Ovary (tissue), 3 donors: ENCODE data around the gene IFIT2.

Source experiments
- POLR2A ChIP-seq: fragments of 450-650 bp; IDR thresholded peaks from one replicate; pipeline ENCODE4 v1.6.1; 2017; ENCODE audit warnings: antibody characterized with exemption, mild to moderate bottlenecking, moderate library complexity
- TF ChIP-seq, protein P1 (sequence below), 3 donors: fragments of 450-650 bp in 2 of 3; fragments of 200-600 bp in 1 of 3; IDR thresholded peaks; one replicate each; pipeline versions ENCODE4 v1.5.1 to v1.8.0; 2016 to 2022; ENCODE audit warnings: antibody characterized with exemption in 3 of 3, mild to moderate bottlenecking in 1 of 3
- donor health status: DM: no; HTN: no; CAD: no.

GRCh38 chr10:89256962-89257361 lies 44.9 kb upstream of the IFIT2 start:
- TF ChIP-seq, protein P1, sequence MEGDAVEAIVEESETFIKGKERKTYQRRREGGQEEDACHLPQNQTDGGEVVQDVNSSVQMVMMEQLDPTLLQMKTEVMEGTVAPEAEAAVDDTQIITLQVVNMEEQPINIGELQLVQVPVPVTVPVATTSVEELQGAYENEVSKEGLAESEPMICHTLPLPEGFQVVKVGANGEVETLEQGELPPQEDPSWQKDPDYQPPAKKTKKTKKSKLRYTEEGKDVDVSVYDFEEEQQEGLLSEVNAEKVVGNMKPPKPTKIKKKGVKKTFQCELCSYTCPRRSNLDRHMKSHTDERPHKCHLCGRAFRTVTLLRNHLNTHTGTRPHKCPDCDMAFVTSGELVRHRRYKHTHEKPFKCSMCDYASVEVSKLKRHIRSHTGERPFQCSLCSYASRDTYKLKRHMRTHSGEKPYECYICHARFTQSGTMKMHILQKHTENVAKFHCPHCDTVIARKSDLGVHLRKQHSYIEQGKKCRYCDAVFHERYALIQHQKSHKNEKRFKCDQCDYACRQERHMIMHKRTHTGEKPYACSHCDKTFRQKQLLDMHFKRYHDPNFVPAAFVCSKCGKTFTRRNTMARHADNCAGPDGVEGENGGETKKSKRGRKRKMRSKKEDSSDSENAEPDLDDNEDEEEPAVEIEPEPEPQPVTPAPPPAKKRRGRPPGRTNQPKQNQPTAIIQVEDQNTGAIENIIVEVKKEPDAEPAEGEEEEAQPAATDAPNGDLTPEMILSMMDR (IDR thresholded peaks at IDR 0.05), result no peak
- no peak for TF ChIP-seq POLR2A
